ENCODE results near the gene GANAB. TPM values are rescaled to one million over a fixed set of nuclear protein-coding genes. Genes with fewer than 3 reads are reported as not detected.

GANAB gene
- total RNA-seq, 4 donors from 2014 or later: 56.9 to 513 (median 270) TPM

DNA sequence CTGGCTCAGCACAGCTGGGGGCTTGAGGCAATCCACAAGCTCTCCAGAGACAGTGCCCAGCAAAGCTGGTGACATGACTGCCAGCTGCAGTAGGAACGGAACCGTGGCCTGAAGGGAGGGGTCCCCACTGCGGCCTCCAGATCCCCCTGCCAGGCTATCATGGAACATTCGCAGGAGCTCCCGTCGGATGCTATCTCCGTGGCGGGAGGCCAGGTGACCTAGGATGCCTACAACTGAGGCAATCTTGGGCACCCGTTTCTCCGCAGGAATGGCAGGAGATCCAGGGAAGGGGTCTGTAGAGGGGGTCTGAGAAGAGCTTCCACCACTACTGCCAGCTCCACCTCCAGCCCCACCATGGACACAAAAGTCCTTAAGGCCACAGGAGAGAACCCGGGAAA lies 2.6 kb upstream of the GANAB start:
- Histone ChIP-seq H3K27ac (no peak overlapping the region), H3K4me3 (no peak overlapping the region), H3K9me3 (no peaks in the 10 kb centered on the region), H3K36me3 (no peaks in the 10 kb centered on the region), H3K27me3 (no peaks in the 10 kb centered on the region), H3K4me1 (peaks cover 5 to 14% of the 10 kb centered on the region in 2 donors)
- DNase-seq: no peak
- intact Hi-C loops (cut with DNase I; ENCODE audit: low total_unique reads): no loop called here
- TF ChIP-seq POLR2A (IDR thresholded peaks at IDR 0.05): no peak
- TF ChIP-seq, protein P1, sequence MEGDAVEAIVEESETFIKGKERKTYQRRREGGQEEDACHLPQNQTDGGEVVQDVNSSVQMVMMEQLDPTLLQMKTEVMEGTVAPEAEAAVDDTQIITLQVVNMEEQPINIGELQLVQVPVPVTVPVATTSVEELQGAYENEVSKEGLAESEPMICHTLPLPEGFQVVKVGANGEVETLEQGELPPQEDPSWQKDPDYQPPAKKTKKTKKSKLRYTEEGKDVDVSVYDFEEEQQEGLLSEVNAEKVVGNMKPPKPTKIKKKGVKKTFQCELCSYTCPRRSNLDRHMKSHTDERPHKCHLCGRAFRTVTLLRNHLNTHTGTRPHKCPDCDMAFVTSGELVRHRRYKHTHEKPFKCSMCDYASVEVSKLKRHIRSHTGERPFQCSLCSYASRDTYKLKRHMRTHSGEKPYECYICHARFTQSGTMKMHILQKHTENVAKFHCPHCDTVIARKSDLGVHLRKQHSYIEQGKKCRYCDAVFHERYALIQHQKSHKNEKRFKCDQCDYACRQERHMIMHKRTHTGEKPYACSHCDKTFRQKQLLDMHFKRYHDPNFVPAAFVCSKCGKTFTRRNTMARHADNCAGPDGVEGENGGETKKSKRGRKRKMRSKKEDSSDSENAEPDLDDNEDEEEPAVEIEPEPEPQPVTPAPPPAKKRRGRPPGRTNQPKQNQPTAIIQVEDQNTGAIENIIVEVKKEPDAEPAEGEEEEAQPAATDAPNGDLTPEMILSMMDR (IDR thresholded peaks at IDR 0.05): no peak

DNA sequence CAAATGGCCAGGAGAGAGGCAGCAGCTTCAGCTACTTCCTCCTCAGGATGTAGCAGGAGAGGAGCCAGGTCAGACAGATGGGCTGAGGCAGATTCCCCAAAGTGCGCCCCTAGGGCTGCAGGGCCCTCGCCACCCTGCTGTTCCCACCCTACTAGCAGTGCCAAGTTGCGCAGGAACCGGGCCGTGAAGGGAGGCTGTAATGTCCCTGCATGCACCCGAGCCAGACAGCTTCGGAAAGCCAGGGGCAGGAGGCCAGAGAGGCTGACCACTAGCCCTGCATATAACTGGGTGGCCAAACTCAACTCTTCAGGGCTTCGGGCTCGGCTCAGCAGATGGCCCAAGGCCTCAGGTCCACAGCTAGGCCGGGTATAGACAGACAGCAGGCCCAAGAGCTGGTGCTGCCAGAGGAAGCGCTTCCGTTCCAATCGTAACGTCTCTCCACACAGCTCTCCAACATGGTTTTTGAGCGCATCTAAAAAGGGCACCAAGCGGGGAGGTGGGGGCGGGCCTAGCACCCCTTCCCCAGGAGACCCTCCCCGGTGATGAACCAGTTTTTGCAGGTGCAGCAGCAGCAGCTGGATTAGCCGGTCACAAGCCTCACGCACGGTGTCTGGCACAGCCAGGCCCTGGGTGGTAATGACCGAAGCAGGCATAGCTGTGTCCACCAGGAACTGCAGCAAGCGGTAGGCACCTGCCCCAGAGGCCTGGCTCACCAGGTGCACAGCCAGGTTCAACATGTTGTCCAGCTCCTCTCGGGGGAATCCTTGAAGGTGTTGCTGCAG lies 2.0 kb upstream of the GANAB start:
- intact Hi-C loops (cut with DNase I; ENCODE audit: low total_unique reads): no loop called here
- no peak for TF ChIP-seq POLR2A (IDR thresholded peaks at IDR 0.05)
- TF ChIP-seq, protein P1 (IDR thresholded peaks at IDR 0.05): no peak
- no peak overlapping the region for H3K4me3 ChIP-seq
- H3K27me3 ChIP-seq: no peaks in the 10 kb centered on the region
- no peak for DNase-seq
- no peaks in the 10 kb centered on the region for H3K36me3 ChIP-seq
- H3K27ac ChIP-seq: no peak overlapping the region
- H3K4me1 ChIP-seq: peaks cover 5 to 14% of the 10 kb centered on the region in 2 donors
- no peaks in the 10 kb centered on the region for H3K9me3 ChIP-seq

DNA sequence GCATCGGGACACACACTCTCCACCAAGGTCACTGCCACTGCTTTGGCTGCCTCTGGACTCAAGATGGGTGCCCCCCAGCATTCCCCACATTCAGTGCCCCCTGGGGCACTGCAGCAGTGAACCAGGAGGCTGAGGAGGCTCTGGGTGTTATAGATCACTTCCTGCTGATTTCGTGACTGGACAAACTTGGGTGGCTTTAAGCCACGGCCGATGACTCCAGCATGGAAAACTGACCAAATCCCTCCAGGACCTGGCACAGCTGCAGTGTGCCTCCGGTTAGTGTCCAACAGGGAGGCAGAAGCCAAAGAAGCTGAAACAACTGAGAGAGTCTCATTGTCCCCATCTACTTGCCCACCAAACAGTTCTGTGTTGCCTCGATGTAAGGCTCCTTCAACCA lies 1.2 kb upstream of the GANAB start:
- Histone ChIP-seq H3K27me3 (no peaks in the 10 kb centered on the region), H3K4me3 (no peak overlapping the region), H3K9me3 (no peaks in the 10 kb centered on the region), H3K27ac (no peak overlapping the region), H3K4me1 (peaks cover 5 to 14% of the 10 kb centered on the region in 2 donors), H3K36me3 (no peaks in the 10 kb centered on the region)
- TF ChIP-seq, protein P1 (IDR thresholded peaks at IDR 0.05): no peak
- TF ChIP-seq POLR2A (IDR thresholded peaks at IDR 0.05): no peak
- DNase-seq: no peak
- intact Hi-C loops (cut with DNase I; ENCODE audit: low total_unique reads): no loop called here

DNA sequence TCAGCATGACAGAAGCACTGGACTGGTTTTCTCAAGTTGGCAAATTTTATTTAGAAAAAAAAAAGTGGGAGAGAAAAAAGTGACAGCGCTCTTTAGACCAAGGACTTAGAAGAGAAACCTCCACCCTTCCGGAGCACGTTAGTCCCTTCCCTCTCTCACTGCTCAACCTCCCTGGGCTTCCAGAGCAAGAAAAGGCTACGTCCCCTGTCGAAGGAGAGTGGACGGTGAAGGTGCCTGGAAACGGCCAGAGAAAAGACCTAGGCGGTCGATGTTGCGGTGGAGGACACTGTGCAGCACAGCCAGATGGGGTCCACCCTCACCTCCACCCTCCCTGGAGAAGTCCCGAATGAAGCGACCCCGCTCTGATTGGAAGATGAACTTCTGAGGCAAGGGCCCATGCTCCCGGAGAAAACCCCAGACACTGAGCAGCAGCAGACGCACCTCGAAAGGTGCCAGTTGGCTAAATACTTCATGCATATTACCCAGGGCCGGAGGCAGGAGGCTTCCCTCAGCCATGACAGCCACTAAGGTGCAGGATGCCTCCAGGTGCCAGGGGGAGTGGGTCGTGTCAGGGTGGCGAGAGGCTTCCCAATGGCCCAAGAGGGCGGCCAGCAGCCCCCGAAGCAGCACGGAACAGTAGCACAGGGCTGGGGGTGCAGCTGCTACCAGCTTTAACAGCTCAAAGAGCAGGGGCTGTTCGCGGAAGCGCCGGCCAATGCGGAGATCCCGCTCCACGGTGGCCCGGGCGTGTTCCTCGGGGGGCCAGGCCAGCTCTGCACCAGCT lies 604 bp upstream of the GANAB start:
- Histone ChIP-seq H3K9me3 (no peaks in the 10 kb centered on the region), H3K4me1 (peaks cover 5 to 14% of the 10 kb centered on the region in 2 donors), H3K36me3 (no peaks in the 10 kb centered on the region), H3K27ac (no peak overlapping the region), H3K27me3 (no peaks in the 10 kb centered on the region), H3K4me3 (peak overlapping the region in 1 of 2 donors; percentile 91)
- TF ChIP-seq POLR2A (IDR thresholded peaks at IDR 0.05): no peak
- TF ChIP-seq, protein P1 (IDR thresholded peaks at IDR 0.05): no peak
- DNase-seq: no peak
- intact Hi-C loops (cut with DNase I; ENCODE audit: low total_unique reads): no loop called here

DNA sequence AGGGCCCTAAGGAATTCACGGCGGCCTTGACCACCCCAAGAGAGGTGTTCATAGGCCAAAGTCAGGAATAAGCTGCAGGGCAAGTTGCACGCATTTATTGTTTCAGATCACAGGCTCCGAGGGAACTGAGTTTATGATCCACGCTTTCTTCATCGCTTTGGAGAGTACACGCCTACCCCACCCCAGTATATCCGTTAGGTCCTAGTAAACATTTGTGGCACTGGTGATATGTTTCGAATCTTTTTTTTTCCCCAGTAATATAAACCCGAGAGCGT lies 805 bp downstream of the GANAB start:
- TF ChIP-seq, protein P1 (IDR thresholded peaks at IDR 0.05): no peak
- no peak for TF ChIP-seq POLR2A (IDR thresholded peaks at IDR 0.05)
- Histone ChIP-seq H3K27me3 (no peaks in the 10 kb centered on the region), H3K4me3 (peak overlapping the region; percentile 71 to 91), H3K27ac (peak overlapping the region; percentile 86 to 92), H3K9me3 (no peaks in the 10 kb centered on the region), H3K4me1 (peaks cover 5 to 14% of the 10 kb centered on the region in 2 donors), H3K36me3 (no peaks in the 10 kb centered on the region)
- DNase-seq: no peak
- intact Hi-C loops (cut with DNase I; ENCODE audit: low total_unique reads): no loop called here

All from uterus (tissue), 4 donors.